Smooth muscle cell (in vitro differentiated cells): ENCODE measurements around the gene KLHDC10. TPM values are rescaled to one million over a fixed set of nuclear protein-coding genes. Genes with fewer than 3 reads are reported as not detected.

Experiments
- DNase-seq: peaks from one replicate; lab custom pipeline; 2025; ENCODE audit not compliant: unreplicated experiment; lab: John Stamatoyannopoulos, UW
- H2AFZ ChIP-seq: fragments of 200-600 bp; sonication (generic); 2 replicates; pipeline ENCODE4 v1.6.0; 2016; ENCODE audit warnings: antibody characterized with exemption, low read depth, mild to moderate bottlenecking
- H3F3A ChIP-seq: fragments of 200-600 bp; sonication (generic); 2 replicates; pipeline ENCODE4 v1.6.0; 2017; ENCODE audit warnings: antibody characterized with exemption, low read depth
- H3K27ac ChIP-seq: fragments of 200-600 bp; sonication (generic); 2 replicates; pipeline ENCODE4 v1.5.1; 2016; ENCODE audit warnings: low read depth, mild to moderate bottlenecking
- H3K27me3 ChIP-seq: fragments of 200-600 bp; sonication (generic); 2 replicates; pipeline ENCODE4 v1.6.1; 2016; ENCODE audit warnings: low read depth, mild to moderate bottlenecking
- H3K36me3 ChIP-seq: fragments of 200-600 bp; sonication (generic); 2 replicates; pipeline ENCODE4 v1.5.1; 2016; ENCODE audit warnings: low read depth
- H3K4me1 ChIP-seq: fragments of 200-600 bp; sonication (generic); 2 replicates; pipeline ENCODE4 v1.5.1; 2016; ENCODE audit warnings: low read depth
- H3K4me2 ChIP-seq: fragments of 200-600 bp; sonication (generic); 2 replicates; pipeline ENCODE4 v1.6.0; 2016; ENCODE audit warnings: mild to moderate bottlenecking
- H3K4me3 ChIP-seq: fragments of 200-600 bp; sonication (generic); 2 replicates; pipeline ENCODE4 v1.5.1; 2016; ENCODE audit warnings: mild to moderate bottlenecking
- H3K79me2 ChIP-seq: fragments of 200-600 bp; sonication (generic); 2 replicates; pipeline ENCODE4 v1.6.0; 2016; ENCODE audit warnings: low read depth, mild to moderate bottlenecking
- H3K9ac ChIP-seq: fragments of 200-600 bp; sonication (generic); 2 replicates; pipeline ENCODE4 v1.6.0; 2016; ENCODE audit warnings: low read depth
- H3K9me3 ChIP-seq: fragments of 200-600 bp; sonication (generic); replicated peaks from 2 replicates; pipeline ENCODE4 v1.5.1; 2016; ENCODE audit warnings: low read depth
- H4K20me1 ChIP-seq: fragments of 200-600 bp; sonication (generic); 2 replicates; pipeline ENCODE4 v1.6.0; 2016; ENCODE audit warnings: low read depth
- CTCF ChIP-seq: fragments of 200-600 bp; sonication (generic); IDR thresholded peaks from 2 replicates; pipeline ENCODE4 v1.5.1; 2017; ENCODE audit warnings: borderline replicate concordance, mild to moderate bottlenecking, antibody characterized with exemption; ENCODE audit not compliant: insufficient read depth, poor library complexity, severe bottlenecking
- WGBS: methylation state at CpG from one replicate; pipeline ENCODE4 v1.1.7; 2016; ENCODE audit warnings: low lambda C conversion rate; 5-methylcytosine and 5-hydroxymethylcytosine counted together
- polyA plus RNA-seq: library from polyadenylated mRNA; unstranded; fragments of >200 nt; fragmentation: Nextera tagmentation; extraction: Ambion mirVana; gene quantifications from 2 replicates; pipeline ENCODE4 v1.2.1, GENCODE V29; 2016
- total RNA-seq: library from RNA; depleted of rRNA; stranded (reverse); fragments of >200 nt; gene quantifications from 2 replicates; pipeline ENCODE4 v1.2.3, GENCODE V29; 2014

Gene KLHDC10
- total and polyA plus RNA-seq, 2 experiments from 2014 or later = 8.3 to 24.9 TPM

DNA sequence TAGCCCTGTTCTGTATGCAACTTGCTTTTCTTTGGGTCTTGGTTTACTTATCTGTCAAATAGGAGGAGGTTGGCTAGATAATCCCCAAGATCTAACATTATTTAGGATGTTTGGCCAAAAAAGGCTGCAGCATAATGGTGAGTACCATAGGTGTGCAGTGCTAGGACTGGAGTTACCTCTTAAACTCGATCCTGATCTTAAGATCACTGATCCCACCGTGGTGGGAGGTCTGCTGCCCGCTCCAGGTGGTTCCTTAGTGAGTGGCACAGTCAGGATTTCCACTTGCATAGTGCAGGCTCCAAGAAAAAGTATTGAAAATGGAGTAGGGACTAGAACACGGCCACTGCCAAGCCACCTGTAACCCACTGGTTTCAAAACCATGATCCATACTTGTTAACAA is 66.9 kb downstream of the KLHDC10 start:
- no peak overlapping the region for H3K27ac ChIP-seq
- H3K79me2 ChIP-seq = no peaks in the 10 kb centered on the region
- H3K9ac ChIP-seq = no peak overlapping the region
- no peaks in the 10 kb centered on the region for H3K36me3 ChIP-seq
- no peak overlapping the region for H3K4me2 ChIP-seq
- 97% methylated on average over 4 of the region's 4 CpGs for WGBS
- peaks cover 41% of the 10 kb centered on the region for H3K4me1 ChIP-seq
- no peaks in the 10 kb centered on the region for H3K27me3 ChIP-seq
- no peak for DNase-seq
- H3K4me3 ChIP-seq = no peak overlapping the region
- H2AFZ ChIP-seq = no peak overlapping the region
- no peaks in the 10 kb centered on the region for H3K9me3 ChIP-seq
- no peaks in the 10 kb centered on the region for H3F3A ChIP-seq
- no peak for TF ChIP-seq CTCF
- no peaks in the 10 kb centered on the region for H4K20me1 ChIP-seq

DNA sequence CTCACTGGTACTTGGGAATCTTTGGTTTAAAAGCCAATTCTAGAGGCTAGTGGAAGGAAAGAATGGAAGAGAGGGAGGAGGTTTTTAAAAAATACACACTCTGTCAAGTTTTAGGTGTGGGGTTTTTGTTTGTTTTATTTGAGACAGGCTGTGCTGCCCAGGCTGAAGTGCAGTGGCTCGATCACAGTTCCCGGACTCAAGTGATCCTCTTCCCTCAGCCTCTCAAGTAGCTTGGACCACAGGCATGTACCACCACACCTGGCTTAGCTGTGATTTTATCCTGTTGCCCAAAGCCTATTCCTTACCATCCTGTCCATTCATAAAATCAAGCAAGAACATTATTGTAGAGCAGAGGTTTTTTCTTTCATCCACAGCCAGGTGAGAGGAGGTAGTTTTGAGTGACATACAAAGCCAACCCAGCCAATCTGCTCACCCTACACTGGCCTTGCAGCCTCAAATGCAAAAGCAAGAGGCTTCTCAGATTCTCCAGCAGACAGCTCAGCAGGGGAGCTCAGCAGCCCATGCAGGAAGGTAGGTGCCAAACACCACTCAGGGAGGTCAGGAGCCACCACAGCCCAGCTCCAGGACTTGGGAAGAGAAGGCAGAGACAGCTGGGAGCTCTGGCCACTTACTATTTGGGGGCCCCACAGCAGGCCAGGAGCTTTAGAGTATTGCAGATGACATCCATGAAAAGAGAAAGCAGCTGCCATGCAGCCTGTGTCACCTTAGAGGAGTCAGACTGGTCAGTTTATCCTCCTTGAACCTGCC is 69.0 kb downstream of the KLHDC10 start:
- Histone ChIP-seq H4K20me1 (no peaks in the 10 kb centered on the region), H3F3A (no peaks in the 10 kb centered on the region), H3K27ac (no peak overlapping the region), H2AFZ (no peak overlapping the region), H3K9me3 (no peaks in the 10 kb centered on the region), H3K36me3 (no peaks in the 10 kb centered on the region), H3K9ac (no peak overlapping the region), H3K4me2 (no peak overlapping the region), H3K27me3 (no peaks in the 10 kb centered on the region), H3K4me3 (no peak overlapping the region), H3K4me1 (peaks cover 36% of the 10 kb centered on the region), H3K79me2 (no peaks in the 10 kb centered on the region)
- WGBS = 97% methylated on average over 2 of the region's 2 CpGs
- TF ChIP-seq CTCF = no peak
- DNase-seq = no peak

DNA sequence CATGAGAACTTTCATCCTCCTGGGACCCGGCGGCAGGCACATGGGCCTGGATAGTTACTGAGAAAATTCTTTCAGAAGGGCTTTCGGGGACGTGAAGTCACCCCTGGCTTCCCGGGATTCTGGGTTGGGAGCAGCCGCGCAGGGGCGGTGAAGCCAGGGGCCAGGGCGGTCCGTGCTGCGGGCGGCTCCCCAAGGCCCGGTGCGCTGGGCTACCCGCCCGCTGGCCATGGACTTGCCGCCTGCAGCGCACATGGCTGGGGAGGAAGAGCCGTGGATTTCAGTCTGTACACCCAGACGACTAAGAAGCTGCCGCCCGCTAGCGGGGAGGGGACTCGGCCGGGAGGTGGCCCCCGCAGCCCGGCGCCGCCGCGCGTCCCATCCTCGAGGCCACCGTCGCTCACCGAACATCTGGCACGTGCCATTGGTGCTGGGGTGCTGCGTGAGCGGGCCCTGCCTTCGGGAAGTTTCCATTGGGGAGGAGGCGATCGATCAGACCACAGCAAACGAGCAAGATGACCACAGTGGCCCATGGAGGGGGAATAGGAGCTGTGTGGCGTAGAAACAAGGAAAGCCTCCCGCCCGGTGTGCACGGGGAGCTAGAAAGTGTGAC is 70.3 kb downstream of the KLHDC10 start:
- Histone ChIP-seq H3K27ac (no peak overlapping the region), H3K27me3 (no peaks in the 10 kb centered on the region), H3K4me2 (peak overlapping the region; percentile 90), H4K20me1 (no peaks in the 10 kb centered on the region), H3K9me3 (no peaks in the 10 kb centered on the region), H2AFZ (no peak overlapping the region), H3K9ac (no peak overlapping the region), H3F3A (no peaks in the 10 kb centered on the region), H3K79me2 (no peaks in the 10 kb centered on the region), H3K4me1 (peaks cover 24% of the 10 kb centered on the region), H3K36me3 (no peaks in the 10 kb centered on the region), H3K4me3 (peak overlapping the region; percentile 57)
- WGBS = 78% methylated on average over 38 of the region's 47 CpGs
- no peak for TF ChIP-seq CTCF
- no peak for DNase-seq
